ENCODE results near the gene CCDC97.
"Not testable (repeated sequence)": the region's sequence is repeated elsewhere in the genome, so short reads cannot be mapped to it uniquely, and the experiment has no call there.

CCDC97 gene

DNA sequence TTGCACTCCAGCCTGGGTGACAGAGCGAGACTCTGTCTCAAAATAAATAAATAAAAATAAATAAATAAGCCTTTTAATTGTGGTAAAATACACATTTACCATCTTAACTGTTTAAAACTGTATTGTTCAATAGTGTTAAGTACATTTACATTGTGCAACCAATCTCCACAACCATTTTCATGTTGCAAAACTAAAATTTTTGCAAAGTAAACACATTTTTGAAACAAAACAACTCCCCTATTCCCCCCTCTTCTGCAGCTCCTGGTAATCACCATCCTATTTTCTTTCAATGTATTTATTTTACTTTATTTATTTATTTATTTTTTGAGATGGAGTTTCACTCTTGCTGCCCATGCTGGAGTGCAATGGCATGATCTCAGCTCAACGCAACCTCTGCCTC lies 59.8 kb downstream of the CCDC97 start:
- DNase-seq = no peak

DNA sequence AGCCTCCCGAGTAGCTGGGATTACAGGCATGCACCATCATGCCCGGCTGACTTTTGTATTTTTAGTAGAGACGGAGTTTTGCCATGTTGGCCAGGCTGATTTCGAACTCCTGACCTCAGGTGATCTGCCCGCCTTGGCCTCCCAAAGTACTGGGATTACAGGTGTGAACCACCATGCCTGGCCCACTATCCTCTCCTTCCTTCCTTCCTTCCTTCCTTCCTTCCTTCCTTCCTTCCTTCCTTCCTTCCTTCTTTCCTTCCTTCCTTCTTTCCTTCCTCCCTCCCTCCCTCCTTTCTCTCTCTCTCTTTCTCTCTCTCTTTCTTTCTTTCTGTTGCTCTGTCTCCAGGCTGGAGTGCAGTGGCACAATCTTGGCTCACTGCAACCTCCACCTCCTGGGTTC lies 61.1 kb downstream of the CCDC97 start:
- DNase-seq = not testable (repeated sequence)

DNA sequence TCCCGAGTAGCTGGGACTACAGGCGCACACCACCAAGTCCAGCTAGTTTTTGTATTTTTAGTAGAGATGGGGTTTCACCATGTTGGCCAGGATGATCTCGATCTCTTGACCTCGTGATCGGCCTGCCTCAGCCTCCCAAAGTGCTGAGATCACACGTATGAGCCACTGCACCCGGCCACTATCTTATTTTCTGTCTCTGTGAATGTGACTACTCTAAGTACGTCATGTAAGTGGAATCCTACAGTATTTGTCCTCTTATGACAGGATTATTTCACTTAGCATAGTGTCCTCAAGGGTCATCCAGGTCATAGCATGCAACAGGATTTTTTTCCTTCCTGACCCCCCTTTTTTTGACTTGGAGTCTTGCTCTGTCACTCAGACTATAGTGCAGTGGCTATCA lies 61.6 kb downstream of the CCDC97 start:
- no peak for DNase-seq

DNA sequence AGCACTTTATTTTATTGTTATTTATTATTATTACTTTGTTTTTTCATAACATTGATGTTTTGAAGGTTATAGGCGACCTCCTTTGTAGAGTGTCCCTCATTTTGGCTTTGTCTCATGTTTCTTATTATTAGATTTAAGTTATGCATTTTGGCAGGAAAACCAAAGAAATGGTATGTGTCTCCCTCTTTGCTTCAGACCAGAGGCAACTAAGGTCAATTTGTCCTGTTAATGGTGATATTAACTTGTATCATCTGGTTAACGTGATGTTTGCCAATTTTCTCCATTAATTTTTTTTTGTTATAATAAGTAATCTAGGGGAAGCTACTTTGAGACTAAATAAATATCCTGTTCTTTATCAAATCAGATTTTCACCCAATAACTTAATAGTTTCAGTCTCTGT lies 62.5 kb downstream of the CCDC97 start:
- no peak for DNase-seq

DNA sequence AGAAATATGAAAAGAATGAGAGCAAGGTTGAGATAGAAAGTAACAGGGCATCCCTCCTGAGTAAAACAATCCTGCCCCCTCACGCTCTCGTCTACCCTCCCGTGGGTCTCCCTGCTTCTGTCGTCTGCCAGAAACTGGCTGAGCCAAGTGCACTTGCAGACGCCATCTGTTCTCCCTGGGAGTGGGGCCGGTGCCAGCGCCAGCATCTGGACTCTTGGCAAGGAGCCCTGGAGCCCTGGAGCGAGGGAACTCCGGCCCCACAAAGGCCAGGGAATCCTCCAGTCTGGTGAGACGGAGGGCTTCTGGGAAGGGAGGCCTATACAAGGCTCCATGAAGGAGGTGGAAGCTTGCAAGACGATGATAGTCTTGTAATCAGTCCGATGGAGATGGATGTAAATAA lies 64.0 kb downstream of the CCDC97 start:
- no peak for DNase-seq

Data from T-helper 9 cell (primary cell).